ENCODE results near the gene USP49.

USP49 gene

DNA sequence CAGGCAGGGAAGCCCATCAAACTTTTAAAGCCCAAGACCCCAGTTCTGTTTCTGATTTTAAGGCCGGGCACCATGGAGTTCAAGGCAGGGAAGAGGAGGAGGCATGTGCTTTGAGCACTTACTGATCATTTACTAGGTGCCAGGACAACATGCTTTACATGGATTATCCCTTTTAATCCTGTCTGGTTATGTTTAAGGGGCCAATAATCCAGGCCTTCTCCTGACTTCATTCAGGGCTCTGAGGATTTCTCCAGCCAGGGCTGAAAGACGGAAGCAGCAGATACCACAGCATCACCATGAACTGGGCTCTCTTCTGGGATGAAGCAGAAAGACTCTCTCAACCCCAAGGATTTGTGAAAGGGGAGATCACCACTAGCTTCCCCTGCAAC is 42.3 kb upstream of the USP49 start:
- Histone ChIP-seq H3K9me3 (no peaks in the 10 kb centered on the region), H3K27me3 (no peaks in the 10 kb centered on the region), H3K36me3 (peaks cover 32% of the 10 kb centered on the region), H3K4me3 (ENCODE audit: low read depth, low read length) (no peak overlapping the region), H3K4me1 (no peaks in the 10 kb centered on the region)
- TF ChIP-seq, protein P1, sequence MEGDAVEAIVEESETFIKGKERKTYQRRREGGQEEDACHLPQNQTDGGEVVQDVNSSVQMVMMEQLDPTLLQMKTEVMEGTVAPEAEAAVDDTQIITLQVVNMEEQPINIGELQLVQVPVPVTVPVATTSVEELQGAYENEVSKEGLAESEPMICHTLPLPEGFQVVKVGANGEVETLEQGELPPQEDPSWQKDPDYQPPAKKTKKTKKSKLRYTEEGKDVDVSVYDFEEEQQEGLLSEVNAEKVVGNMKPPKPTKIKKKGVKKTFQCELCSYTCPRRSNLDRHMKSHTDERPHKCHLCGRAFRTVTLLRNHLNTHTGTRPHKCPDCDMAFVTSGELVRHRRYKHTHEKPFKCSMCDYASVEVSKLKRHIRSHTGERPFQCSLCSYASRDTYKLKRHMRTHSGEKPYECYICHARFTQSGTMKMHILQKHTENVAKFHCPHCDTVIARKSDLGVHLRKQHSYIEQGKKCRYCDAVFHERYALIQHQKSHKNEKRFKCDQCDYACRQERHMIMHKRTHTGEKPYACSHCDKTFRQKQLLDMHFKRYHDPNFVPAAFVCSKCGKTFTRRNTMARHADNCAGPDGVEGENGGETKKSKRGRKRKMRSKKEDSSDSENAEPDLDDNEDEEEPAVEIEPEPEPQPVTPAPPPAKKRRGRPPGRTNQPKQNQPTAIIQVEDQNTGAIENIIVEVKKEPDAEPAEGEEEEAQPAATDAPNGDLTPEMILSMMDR (IDR thresholded peaks at IDR 0.05; ENCODE audit: low read depth, low read length) = no peak
- no peak for DNase-seq

DNA sequence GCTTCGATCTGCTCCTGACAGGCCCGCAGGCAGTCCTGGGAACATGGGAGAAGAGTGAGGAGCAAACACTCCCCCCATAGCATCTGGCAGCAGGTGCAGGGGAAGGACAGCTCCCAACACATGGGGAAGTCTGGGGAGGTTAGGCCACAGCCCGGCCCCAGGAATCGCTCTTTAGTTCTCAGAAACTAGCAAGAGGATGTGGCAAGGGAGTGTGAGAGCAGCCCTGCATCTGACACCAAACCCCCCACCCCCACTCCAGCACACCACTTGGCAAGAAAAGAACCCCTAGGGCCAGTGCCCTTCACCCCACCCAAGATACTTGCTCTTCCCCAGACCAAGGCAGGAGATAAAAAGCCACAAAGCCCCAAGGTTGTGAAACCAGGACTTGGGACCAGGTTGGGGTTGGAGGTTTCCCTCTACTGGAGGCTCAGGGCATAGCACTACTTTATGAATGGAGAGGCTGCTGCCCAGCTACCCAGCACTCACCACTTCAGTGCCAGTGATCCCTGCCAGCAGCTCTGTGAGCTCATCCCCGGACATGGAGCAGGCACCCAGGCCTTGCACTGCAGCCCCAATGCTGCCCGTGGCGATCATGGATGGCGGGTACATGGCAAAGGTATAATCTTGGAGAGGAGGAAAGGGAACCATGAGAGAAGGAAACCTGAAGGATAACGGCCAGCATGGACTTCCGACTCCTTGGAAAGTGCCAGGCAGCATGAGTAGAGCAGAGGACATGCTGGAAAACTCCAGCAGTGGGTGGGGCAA is 41.1 kb upstream of the USP49 start:
- peak; percentile 75 for DNase-seq
- TF ChIP-seq, protein P1 (IDR thresholded peaks at IDR 0.05; ENCODE audit: low read depth, low read length) = peak; percentile 88
- H3K36me3 ChIP-seq = peaks cover 44% of the 10 kb centered on the region
- H3K27me3 ChIP-seq = no peaks in the 10 kb centered on the region
- no peaks in the 10 kb centered on the region for H3K9me3 ChIP-seq
- no peak overlapping the region for H3K4me3 ChIP-seq (ENCODE audit: low read depth, low read length)
- no peaks in the 10 kb centered on the region for H3K4me1 ChIP-seq

DNA sequence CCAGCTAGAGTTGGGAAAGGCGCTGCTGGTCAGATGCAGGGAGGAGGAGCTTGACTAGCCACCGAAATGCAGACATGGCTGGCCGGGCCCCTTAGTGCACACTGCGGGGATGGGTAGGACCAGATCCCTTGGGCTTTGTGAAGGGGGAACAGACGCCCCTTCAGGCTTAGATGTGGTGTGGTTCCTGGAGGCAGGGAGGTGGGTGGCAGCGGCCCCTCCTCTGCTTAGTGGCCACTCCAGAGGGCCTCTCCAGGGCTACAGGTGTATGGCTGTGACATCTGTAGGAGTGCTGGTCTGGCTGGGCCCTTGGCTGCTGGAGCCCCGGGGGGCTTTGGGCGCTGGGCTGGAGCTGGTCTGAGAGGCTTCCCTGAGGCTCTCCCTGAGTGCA is 40.5 kb upstream of the USP49 start:
- H3K9me3 ChIP-seq = no peaks in the 10 kb centered on the region
- H3K4me1 ChIP-seq = no peaks in the 10 kb centered on the region
- TF ChIP-seq, protein P1 (IDR thresholded peaks at IDR 0.05; ENCODE audit: low read depth, low read length) = no peak
- H3K27me3 ChIP-seq = no peaks in the 10 kb centered on the region
- peaks cover 48% of the 10 kb centered on the region for H3K36me3 ChIP-seq
- no peak overlapping the region for H3K4me3 ChIP-seq (ENCODE audit: low read depth, low read length)
- peak; percentile 32 for DNase-seq

DNA sequence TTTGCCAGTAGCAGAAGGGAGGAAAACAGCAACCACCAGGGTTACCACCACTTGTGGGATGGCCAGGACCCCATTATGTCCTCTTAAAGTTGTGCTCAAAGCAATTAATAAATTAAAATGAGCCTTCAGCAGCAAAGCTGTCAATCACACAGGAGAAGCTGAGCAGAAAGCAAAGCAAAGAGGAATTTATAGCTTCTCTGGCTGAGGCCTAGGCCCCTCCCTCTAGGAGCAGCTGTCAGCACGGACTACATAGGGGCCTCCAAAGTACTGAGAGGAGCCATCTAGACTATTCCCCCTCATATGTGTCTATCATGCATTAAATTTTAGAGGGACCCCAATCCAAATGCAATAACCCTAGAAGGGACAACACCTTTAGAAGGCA is 40.0 kb upstream of the USP49 start:
- no peaks in the 10 kb centered on the region for H3K27me3 ChIP-seq
- no peaks in the 10 kb centered on the region for H3K9me3 ChIP-seq
- peaks cover 53% of the 10 kb centered on the region for H3K36me3 ChIP-seq
- DNase-seq = no peak
- no peaks in the 10 kb centered on the region for H3K4me1 ChIP-seq
- TF ChIP-seq, protein P1 (IDR thresholded peaks at IDR 0.05; ENCODE audit: low read depth, low read length) = no peak
- H3K4me3 ChIP-seq (ENCODE audit: low read depth, low read length) = no peak overlapping the region

DNA sequence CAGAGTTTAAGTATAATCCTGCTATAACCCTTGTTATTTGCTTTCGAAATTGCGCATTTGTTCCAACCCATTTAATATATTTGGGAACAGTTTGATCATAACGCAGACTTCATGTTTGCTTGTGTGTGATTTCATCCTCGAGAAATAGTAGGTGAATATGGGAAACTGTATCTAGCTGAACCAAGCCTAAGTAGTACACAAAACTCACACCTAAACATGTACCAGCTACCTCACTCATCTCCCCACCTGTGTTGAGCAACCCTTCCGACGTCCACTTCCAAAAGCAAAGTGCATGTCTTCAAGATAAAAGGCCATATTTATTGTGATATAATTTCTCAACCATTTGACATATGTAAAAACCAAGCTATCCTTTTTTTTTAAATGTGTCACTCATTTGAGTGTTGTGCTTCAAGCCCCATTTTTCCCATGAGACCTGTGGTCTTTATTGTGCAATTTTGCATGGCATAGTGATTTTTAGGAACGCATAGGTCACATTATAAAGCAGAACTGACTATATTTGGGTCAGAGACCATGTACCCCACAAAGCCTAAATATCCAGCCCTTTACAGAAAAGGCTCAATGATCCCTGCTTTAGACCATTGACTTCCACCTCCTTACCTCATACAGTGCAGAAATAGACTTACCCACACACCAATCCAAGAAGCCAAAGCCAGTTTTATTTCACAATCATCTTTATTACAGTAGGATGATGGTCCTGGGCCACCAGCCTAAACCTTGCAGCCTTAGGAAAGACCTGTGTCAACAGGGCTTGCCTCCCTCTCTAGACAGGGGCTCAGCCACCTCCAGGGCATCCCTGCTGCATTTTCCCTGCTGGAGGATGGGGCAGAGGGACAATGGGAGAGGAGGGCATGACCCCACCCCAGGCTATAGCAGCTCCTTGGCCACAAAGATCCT is 39.4 kb upstream of the USP49 start:
- no peaks in the 10 kb centered on the region for H3K4me1 ChIP-seq
- DNase-seq = no peak
- H3K4me3 ChIP-seq (ENCODE audit: low read depth, low read length) = no peak overlapping the region
- no peaks in the 10 kb centered on the region for H3K27me3 ChIP-seq
- H3K36me3 ChIP-seq = peaks cover 60% of the 10 kb centered on the region
- TF ChIP-seq, protein P1 (IDR thresholded peaks at IDR 0.05; ENCODE audit: low read depth, low read length) = no peak
- H3K9me3 ChIP-seq = no peaks in the 10 kb centered on the region

DNA sequence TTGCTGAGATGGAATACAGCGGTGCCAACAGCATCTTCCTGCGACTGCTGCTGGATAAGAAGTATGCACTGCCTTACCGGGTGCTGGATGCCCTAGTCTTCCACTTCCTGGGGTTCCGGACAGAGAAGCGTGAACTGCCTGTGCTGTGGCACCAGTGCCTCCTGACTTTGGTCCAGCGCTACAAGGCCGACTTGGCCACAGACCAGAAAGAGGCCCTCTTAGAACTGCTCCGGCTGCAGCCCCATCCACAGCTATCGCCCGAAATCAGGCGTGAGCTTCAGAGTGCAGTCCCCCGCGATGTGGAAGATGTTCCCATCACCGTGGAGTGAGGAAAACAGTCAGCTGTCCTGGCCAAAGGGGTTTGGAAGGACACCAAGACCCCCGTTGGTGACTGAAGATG is 37.2 kb upstream of the USP49 start:
- Histone ChIP-seq H3K36me3 (peaks cover 81% of the 10 kb centered on the region), H3K27me3 (no peaks in the 10 kb centered on the region), H3K9me3 (no peaks in the 10 kb centered on the region), H3K4me3 (ENCODE audit: low read depth, low read length) (no peak overlapping the region), H3K4me1 (no peaks in the 10 kb centered on the region)
- DNase-seq = no peak
- TF ChIP-seq, protein P1 (IDR thresholded peaks at IDR 0.05; ENCODE audit: low read depth, low read length) = no peak

All from BE2C (cell line).